ENCODE results near the gene SOX8. TPM values are rescaled to one million over a fixed set of nuclear protein-coding genes. Genes with fewer than 3 reads are reported as not detected.
A peak's percentile ranks its signal among the peaks of the same experiment; 100 is the strongest.

SOX8 gene
- total RNA-seq, 2 donors from 2014 or later = 0.43 to 5.9 TPM

DNA sequence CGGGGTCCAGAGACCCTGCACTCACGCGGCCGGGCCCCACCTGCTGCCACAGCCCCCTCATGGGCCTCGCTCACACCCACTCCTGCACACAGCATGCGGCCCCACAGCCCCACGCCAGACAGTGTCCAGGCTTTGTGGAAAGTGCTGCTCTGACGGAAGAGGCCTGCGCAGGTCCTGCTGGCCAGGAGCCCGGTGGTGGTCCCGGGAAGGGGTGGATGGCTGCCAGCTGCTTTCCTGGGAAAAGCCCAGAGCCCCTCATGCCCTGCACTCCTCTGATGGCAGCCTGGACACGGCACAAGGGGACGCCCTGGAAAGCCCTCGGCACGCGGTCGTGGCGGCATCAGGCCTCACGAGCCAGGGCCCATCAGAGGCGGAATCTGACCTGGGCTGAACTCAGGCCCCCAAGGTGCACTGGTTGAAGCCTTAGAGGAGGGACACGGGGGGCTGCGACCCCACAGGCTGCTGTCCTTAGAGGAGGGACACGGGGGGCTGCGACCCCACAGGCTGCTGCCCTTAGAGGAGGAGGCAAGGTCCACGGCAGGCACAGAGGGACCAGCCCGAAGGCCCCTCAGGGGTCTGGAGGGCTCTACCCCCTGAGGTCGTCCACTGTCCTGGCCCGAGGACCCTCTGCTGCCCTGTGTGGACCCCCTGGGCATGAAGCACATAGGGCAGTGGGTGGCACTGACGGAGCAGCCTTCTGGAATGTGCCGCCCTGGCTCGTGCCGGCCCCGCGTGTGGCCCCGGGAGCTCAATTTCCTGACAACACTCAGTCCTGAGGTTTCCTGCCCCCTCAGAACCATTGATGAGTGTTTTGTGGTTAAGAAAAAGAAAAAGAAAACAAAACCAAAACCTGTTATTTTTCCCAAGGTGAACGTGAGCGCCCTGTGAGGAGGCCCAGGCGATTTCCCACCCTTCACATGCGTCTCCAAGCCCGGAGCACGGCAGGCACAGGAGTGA is 22.1 kb downstream of the SOX8 start:
- no peaks in the 10 kb centered on the region for H3K9me3 Mint-ChIP-seq
- peak; percentile 74 for ATAC-seq
- no peaks in the 10 kb centered on the region for H3K36me3 Mint-ChIP-seq
- DNase-seq (ENCODE audit: low spot score in 2 of 2) = peak in 1 of 2 donors; percentile 76
- H3K27ac Mint-ChIP-seq = peak overlapping the region in 1 of 2 donors; percentile 89

DNA sequence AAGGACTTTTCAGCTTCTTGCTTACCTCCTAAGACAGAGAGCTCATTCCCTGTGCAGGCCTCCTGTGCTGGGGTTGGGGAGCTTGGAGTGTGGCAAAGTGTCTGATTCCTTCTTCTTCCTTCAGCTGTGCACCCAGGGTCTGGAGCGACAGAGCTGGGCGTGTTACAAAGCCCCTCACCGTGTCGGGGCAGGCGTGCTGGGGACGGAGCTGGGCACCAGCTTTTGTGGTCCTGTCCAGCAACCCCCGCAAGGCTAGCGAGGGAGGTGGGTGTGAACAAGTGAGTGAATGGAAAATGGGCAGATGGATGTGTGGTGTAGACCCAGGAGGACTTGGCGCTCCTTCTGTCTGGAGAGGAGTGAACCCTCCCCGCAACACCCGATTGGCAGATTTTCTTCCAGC is 23.7 kb downstream of the SOX8 start:
- no peaks in the 10 kb centered on the region for H3K36me3 Mint-ChIP-seq
- ATAC-seq (no peak), DNase-seq (ENCODE audit: low spot score in 2 of 2) (no peak)
- H3K27ac Mint-ChIP-seq = peak overlapping the region in 1 of 2 donors; percentile 26
- H3K9me3 Mint-ChIP-seq = no peaks in the 10 kb centered on the region

DNA sequence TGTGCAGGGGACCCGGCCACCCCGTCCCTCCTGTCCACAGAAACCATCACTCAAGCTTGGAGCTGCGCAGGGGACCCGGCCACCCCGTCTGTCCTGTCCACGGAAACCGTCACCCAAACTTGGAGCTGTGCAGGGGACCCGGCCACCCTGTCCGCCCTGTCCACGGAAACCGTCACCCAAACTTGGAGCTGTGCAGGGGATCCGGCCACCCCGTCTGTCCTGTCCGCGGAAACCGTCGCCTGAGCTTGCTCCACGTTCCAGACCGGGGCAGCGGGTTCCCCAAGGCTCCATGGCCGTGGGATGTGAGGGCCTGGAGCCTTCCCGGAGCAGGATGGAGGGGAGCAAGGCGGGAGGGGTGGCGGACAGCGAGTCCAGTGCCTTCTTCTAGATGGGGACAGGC is 25.2 kb downstream of the SOX8 start:
- no peak for DNase-seq (ENCODE audit: low spot score in 2 of 2)
- Mint-ChIP-seq H3K27ac (no peak overlapping the region), H3K9me3 (no peaks in the 10 kb centered on the region), H3K36me3 (no peaks in the 10 kb centered on the region)
- ATAC-seq = no peak

DNA sequence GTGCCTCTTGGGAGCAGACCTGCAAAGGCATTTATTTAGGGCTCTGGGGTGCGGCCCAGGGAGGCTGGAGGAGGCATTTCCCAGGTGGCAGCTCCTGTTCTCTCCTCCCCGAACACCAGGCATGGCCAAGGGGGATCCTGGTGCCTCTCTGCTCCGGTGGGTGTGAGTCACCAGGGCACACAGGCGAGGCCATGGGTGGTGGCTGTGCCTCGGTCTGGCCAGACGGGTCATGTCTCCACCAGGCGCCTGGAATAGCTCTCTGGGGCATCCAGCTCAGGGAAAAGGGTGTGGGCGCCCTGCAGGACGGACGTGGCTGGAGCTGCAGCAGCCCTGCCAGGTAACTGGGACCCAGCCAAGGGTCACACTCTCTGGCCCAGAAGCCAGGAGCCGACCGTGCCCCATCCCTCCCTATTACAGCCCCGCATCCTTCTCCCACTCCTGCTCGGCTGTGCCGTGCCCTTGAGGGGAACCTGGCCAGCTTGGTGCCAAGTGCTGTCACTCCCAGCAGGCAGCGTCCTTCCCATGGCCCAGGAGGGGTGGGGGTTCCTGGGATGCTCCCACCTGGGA is 25.8 kb downstream of the SOX8 start:
- no peak for ATAC-seq
- H3K27ac Mint-ChIP-seq = no peak overlapping the region
- no peak for DNase-seq (ENCODE audit: low spot score in 2 of 2)
- H3K9me3 Mint-ChIP-seq = no peaks in the 10 kb centered on the region
- H3K36me3 Mint-ChIP-seq = no peaks in the 10 kb centered on the region

- Mint-ChIP-seq H3K27ac (no peak overlapping the region), H3K36me3 (no peaks in the 10 kb centered on the region), H3K9me3 (no peaks in the 10 kb centered on the region)
- DNase-seq (ENCODE audit: low spot score in 2 of 2) (no peak), ATAC-seq (no peak)
Measured at GRCh38 chr16:1008085-1008484, 26.5 kb downstream of the SOX8 start.

DNA sequence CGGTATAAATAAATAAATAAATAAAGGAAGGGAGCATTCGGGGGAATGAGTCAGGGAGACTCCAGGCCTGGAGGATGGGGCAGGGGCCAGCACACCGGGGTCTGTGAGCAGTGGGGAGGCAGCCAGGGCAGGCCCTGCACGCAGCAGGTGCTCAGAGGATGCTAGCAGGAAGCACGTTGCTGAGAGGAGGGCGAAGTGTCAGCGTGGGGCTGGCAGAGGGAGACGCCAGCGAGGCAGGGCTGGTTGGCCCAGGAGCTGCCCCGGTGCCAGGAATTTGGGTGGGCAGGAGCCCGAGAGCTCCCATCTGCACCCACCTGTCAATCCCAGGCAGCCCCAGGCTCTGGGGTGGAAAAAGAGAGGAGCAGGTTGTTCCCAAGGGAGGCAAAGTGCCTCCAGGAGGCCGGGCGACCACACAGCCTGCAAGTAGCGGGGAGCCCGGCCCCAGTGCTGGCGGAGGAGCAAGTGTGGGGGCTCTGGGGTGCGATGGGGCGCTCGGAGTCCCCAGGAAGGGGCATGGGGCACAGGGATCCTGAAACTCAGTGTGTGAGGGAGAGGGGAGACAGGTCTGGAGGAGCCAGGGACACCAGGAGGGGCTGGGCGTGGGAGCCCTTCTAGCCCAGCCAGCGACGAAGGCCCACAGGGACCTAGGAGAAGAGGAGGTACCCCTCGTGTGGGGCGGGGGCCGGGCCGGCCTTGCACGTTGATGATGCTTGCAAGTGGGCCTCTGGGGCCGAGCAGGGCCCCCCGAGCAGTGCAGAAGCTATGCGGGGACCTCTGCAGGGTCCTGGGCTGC is 28.0 kb downstream of the SOX8 start:
- H3K27ac Mint-ChIP-seq = peak overlapping the region; percentile 23 to 60
- ATAC-seq (no peak), DNase-seq (ENCODE audit: low spot score in 2 of 2) (no peak)
- H3K36me3 Mint-ChIP-seq = no peaks in the 10 kb centered on the region
- no peaks in the 10 kb centered on the region for H3K9me3 Mint-ChIP-seq

GRCh38 chr16:1010251-1010650 is 28.7 kb downstream of the SOX8 start:
- H3K27ac Mint-ChIP-seq = no peak overlapping the region

GRCh38 chr16:1010815-1011214 is 29.2 kb downstream of the SOX8 start:
- H3K36me3 Mint-ChIP-seq = no peaks in the 10 kb centered on the region
- no peak for DNase-seq (ENCODE audit: low spot score in 2 of 2)
- H3K9me3 Mint-ChIP-seq = no peaks in the 10 kb centered on the region

More at GRCh38 chr16:1010251-1010650, 28.7 kb downstream of the SOX8 start:
- no peak for DNase-seq (ENCODE audit: low spot score in 2 of 2)
- ATAC-seq = no peak
- H3K36me3 Mint-ChIP-seq = no peaks in the 10 kb centered on the region
- no peaks in the 10 kb centered on the region for H3K9me3 Mint-ChIP-seq

DNA sequence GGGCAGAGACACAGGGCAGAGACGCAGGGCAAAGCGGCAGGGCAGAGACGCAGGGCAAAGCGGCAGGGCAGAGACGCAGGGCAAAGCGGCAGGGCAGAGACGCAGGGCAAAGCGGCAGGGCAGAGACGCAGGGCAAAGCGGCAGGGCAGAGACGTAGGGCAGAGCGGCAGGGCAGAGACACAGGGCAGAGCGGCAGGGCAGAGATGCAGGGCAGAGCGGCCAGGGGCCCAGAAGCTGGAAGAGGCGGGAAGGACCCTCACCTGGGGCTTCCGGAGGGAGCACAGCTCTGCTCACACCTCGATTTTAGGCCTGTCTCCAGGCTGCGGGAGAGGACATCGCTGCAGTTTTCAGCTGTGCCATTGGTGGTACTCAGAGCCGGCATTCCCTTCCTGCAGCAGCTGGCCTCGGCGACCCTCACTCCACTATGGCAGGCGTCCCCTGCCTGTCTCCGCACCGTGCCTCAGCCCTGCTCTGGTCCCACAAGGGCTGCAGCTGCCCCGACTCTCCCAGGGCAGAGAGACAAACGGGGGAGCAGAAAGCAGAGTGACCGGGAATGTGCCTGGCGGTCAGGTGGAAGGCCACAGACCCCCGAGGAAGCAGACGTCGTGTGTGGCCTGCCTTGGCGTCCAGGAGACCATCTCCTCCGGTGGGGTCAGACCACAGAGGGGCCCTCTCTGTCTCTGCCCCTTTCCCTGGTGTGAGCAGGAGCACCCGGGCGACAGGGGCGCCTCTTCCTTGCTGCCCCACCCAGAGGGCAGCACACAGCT is 29.9 kb downstream of the SOX8 start:
- Mint-ChIP-seq H3K36me3 (no peaks in the 10 kb centered on the region), H3K27ac (peak overlapping the region in 1 of 2 donors; percentile 60), H3K9me3 (no peaks in the 10 kb centered on the region)
- no peak for DNase-seq (ENCODE audit: low spot score in 2 of 2)
- ATAC-seq = no peak

More at GRCh38 chr16:1010815-1011214, 29.2 kb downstream of the SOX8 start:
- H3K27ac Mint-ChIP-seq = peak overlapping the region in 1 of 2 donors; percentile 60
- ATAC-seq = no peak

DNA sequence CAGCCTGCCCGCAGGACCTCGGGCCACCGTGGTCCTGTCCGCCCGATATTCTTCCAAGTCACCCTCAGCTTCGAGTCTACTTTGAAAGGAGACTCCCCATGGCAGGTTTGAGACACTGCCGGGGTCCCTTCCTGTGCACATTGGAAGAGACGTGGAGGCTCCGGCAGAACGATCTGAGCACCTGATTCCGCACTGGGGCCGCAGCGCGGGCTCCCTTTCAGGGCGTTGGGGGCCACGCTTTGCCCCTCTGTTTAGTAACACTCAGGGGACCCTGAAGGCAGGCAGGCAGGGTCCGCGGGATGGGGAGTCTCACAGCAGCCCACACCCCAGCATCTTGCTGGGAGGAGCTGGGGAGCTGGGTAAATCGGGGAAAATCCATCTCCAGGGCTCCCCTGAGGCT is 30.6 kb downstream of the SOX8 start:
- no peak for ATAC-seq
- H3K9me3 Mint-ChIP-seq = no peaks in the 10 kb centered on the region

GRCh38 chr16:1012722-1013592 is 31.4 kb downstream of the SOX8 start:
- DNase-seq (ENCODE audit: low spot score in 2 of 2) (no peak), ATAC-seq (no peak)
- no peaks in the 10 kb centered on the region for H3K36me3 Mint-ChIP-seq
- H3K9me3 Mint-ChIP-seq = no peaks in the 10 kb centered on the region
- no peak overlapping the region for H3K27ac Mint-ChIP-seq

More for the DNA sequence above, 30.6 kb downstream of the SOX8 start:
- Mint-ChIP-seq H3K36me3 (no peaks in the 10 kb centered on the region), H3K27ac (no peak overlapping the region)
- no peak for DNase-seq (ENCODE audit: low spot score in 2 of 2)

DNA sequence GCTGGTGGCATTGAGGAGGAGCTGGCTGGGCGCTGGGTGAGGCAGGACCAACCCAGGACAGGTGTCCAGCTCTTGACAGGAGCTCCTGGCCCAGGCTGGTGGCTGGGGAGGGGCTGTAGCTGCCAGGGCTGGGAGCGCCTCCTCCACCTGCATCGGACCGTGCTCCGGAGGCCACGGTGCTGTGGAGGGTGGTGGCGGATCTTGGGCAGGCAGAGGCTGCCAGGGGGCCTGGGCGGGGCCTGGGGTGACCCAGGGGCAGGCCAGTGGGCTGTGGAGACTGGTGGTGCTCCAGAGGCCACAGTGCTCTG is 32.0 kb downstream of the SOX8 start:
- Mint-ChIP-seq H3K9me3 (no peaks in the 10 kb centered on the region), H3K27ac (no peak overlapping the region), H3K36me3 (no peaks in the 10 kb centered on the region)
- no peak for DNase-seq (ENCODE audit: low spot score in 2 of 2)
- no peak for ATAC-seq

DNA sequence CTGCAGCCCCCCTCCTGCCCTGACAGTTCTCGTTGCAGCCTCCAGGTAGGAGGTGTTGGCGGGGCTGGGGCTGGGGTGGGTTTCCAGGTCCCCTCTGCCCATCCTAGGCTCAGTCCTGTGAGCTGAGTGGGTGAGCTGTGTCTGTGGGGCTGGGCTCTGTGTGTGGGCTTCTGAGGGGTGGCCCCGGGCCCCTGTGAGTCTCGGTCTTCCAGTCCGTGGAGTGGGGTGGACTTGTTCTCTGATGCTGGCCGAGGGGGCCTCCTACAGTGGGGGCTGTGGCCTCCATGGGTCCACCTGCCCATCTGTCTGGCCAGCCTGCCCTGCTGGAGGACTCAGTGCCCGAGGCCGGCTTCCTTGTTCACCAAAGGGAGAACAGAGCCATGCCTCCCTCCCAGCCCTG is 32.7 kb downstream of the SOX8 start:
- Mint-ChIP-seq H3K36me3 (no peaks in the 10 kb centered on the region), H3K27ac (no peak overlapping the region), H3K9me3 (no peaks in the 10 kb centered on the region)
- no peak for ATAC-seq
- no peak for DNase-seq (ENCODE audit: low spot score in 2 of 2)

DNA sequence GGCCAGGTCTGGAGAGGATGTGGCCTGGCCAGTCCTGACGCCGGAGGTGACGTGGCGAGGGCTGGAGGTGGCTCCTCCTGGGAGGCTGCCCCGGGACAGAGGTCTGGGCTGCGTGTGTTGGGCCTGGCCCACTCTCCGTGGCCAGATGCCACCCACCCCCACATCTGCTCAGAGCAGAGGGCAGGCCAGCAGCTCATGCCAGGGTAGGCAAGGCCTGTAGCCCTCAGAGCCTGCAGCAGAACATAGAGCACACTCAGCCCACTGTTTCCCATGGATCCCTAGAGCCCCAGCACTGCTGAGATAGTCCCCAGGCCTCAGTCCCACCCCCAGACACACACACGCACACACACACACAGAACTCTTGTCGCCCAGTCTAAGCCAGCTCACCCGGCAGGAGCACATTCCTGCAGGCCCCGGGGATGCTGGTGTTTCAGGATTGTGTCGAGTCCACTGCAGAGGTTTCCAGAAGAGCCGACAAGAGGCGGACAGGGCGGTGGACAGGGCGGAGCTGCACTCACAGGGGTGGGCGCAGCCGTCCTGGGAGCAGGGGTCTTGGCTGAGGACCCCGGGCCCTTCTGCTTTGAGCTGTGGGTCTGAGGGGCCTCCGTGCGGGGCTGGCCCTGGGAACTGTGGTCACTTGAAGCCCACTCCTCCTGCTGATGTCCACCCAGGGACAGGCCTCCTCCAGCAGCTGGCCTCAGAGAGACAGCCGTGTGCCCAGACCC is 33.4 kb downstream of the SOX8 start:
- no peak for ATAC-seq
- H3K9me3 Mint-ChIP-seq = no peaks in the 10 kb centered on the region
- no peak for DNase-seq (ENCODE audit: low spot score in 2 of 2)
- H3K36me3 Mint-ChIP-seq = no peaks in the 10 kb centered on the region
- H3K27ac Mint-ChIP-seq = no peak overlapping the region

DNA sequence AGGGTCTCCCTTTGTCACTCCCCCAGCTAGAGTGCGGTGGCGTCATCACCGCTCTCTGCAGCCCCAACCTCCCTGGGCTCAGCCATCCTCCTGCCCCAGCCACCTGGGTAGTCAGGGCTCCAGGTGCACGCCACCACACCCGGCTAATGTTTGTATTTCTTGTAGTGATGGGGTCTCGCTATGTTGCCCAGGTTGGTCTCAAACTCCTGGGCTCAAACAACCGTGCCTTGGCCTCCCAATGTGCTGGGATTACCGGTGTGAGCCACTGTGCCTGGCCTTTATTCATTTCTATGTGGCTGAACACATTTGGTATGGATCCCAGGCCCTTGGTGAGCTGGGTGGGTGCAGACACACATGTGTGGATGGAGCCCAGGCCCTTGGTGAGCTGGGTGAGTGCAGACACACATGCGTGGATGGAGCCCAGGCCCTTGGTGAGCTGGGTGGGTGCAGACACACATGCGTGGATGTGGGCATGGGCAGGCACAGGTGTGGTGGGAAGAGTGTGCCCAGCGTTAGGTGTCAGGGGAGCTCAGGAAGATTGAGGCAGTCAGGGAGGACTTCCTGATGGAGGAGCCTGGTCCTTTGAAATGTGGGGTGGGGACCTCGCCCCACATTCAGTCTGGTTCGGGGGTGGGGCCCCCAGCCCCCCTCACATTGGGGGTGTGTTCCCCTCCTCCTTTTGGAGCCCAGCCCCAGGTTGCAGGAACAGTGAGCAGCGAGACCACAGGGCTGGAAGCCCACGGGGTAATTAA is 37.1 kb downstream of the SOX8 start:
- DNase-seq (ENCODE audit: low spot score in 2 of 2) (no peak), ATAC-seq (no peak)
- Mint-ChIP-seq H3K27ac (no peak overlapping the region), H3K36me3 (no peaks in the 10 kb centered on the region), H3K9me3 (no peaks in the 10 kb centered on the region)

All from activated naive CD4-positive, alpha-beta T cell treated with anti-CD3 and anti-CD28 coated beads, Interleukin-2, amount 50 U/mL, for 72 hours (primary cell).